IMR-90 (cell line): Measurements from ENCODE around the gene ADIRF. TPM values are rescaled to one million over a fixed set of nuclear protein-coding genes. Genes with fewer than 3 reads are reported as not detected.
"Not testable (repeated sequence)": the region's sequence is repeated elsewhere in the genome, so short reads cannot be mapped to it uniquely, and the experiment has no call there.

ENCODE experiments used
- ATAC-seq: fragments of 200-7000 bp; cut with Tn5 transposase; 2 replicates; pipeline ENCODE4 v1.9.1; 2020; ENCODE audit warnings: low read depth, mild to moderate bottlenecking, moderate library complexity
- BruUV-seq: library from RNA; stranded (reverse); fragments of 400-500 nt; replicated peaks from 2 replicates; lab custom pipeline; 2021; lab: Mats Ljungman, UMichigan
- CTCF ChIA-PET: fragments of 300-600 bp; formaldehyde crosslinking; extraction: SDS; loops from one replicate; lab custom pipeline; 2021; ENCODE audit warnings: antibody characterized with exemption; lab: Yijun Ruan, JAX
- POLR2A ChIA-PET: fragments of 300-600 bp; sonication (Branson Sonifier 250); formaldehyde crosslinking; loops from one replicate; lab custom pipeline; 2022; ENCODE audit warnings: antibody characterized with exemption; ENCODE audit not compliant: unreplicated experiment; lab: Charles Lee
- DNase-seq: peaks from one replicate; pipeline ENCODE4 v3.0.0; 2013
- H2AFZ ChIP-seq: replicated peaks from 2 replicates; pipeline ENCODE3; 2013; ENCODE audit warnings: low read length, mild to moderate bottlenecking; ENCODE audit not compliant: poor library complexity
- H2AK5ac ChIP-seq: 2 replicates; pipeline ENCODE4 v1.6.1; 2013; ENCODE audit warnings: low read depth, low read length, inconsistent platforms
- H2AK9ac ChIP-seq: replicated peaks from 2 replicates; pipeline ENCODE3; 2013; ENCODE audit warnings: mild to moderate bottlenecking, low read depth, low read length, moderate library complexity; ENCODE audit not compliant: poor library complexity
- H2BK120ac ChIP-seq: 2 replicates; pipeline ENCODE4 v1.6.1; 2013; ENCODE audit warnings: low read depth, low read length, inconsistent platforms
- H2BK15ac ChIP-seq: 3 replicates; pipeline ENCODE4 v1.6.1; 2013; ENCODE audit warnings: low read depth, low read length, inconsistent platforms
- H2BK20ac ChIP-seq: 2 replicates; pipeline ENCODE4 v1.6.1; 2013; ENCODE audit warnings: low read depth, mild to moderate bottlenecking, inconsistent platforms, low read length, moderate library complexity
- H2BK5ac ChIP-seq: 2 replicates; pipeline ENCODE4 v1.6.1; 2013; ENCODE audit warnings: mild to moderate bottlenecking, low read depth, low read length, inconsistent platforms; ENCODE audit not compliant: poor library complexity, severe bottlenecking
- H3K14ac ChIP-seq: replicated peaks from 2 replicates; pipeline ENCODE4 v1.6.1; 2013; ENCODE audit warnings: low read depth, low read length, inconsistent platforms
- H3K18ac ChIP-seq: 2 replicates; pipeline ENCODE4 v1.6.1; 2013; ENCODE audit warnings: low read depth, low read length, control low read depth
- H3K23ac ChIP-seq: 2 replicates; pipeline ENCODE4 v1.6.1; 2013; ENCODE audit warnings: low read depth, low read length, inconsistent platforms
- H3K27ac ChIP-seq: 2 replicates; pipeline ENCODE4 v1.5.1; 2013; ENCODE audit warnings: mild to moderate bottlenecking, control low read depth, low read length; ENCODE audit not compliant: insufficient read depth
- H3K27me3 ChIP-seq: 2 replicates; pipeline ENCODE4 v1.6.1; 2013; ENCODE audit warnings: low read length; ENCODE audit not compliant: control insufficient read depth, insufficient read depth
- H3K36me3 ChIP-seq: 2 replicates; pipeline ENCODE4 v1.6.1; 2013; ENCODE audit warnings: low read length, mixed read lengths; ENCODE audit not compliant: control insufficient read depth, insufficient read depth
- H3K4ac ChIP-seq: 2 replicates; pipeline ENCODE4 v1.6.1; 2013; ENCODE audit warnings: low read depth, low read length, inconsistent platforms
- H3K4me1 ChIP-seq: 2 replicates; pipeline ENCODE4 v1.6.1; 2013; ENCODE audit warnings: low read length, mixed read lengths; ENCODE audit not compliant: control insufficient read depth, insufficient read depth
- H3K4me2 ChIP-seq: 2 replicates; pipeline ENCODE4 v1.6.1; 2013; ENCODE audit warnings: low read depth, mild to moderate bottlenecking, control low read depth, low read length, moderate library complexity
- H3K4me3 ChIP-seq: 2 replicates; pipeline ENCODE4 v1.5.1; 2013; ENCODE audit warnings: low read depth, mild to moderate bottlenecking, control low read depth, low read length, moderate library complexity; ENCODE audit not compliant: insufficient read depth
- H3K56ac ChIP-seq: 2 replicates; pipeline ENCODE4 v1.6.1; 2013; ENCODE audit warnings: low read length, inconsistent platforms; ENCODE audit not compliant: insufficient read depth; ENCODE audit errors: extremely low read depth
- H3K79me1 ChIP-seq, 2 experiments: 2 replicates each; pipeline ENCODE4 v1.6.1; 2013; ENCODE audit warnings: low read length in 2 of 2, inconsistent platforms in 1 of 2, low read depth in 1 of 2
- H3K9ac ChIP-seq: 2 replicates; pipeline ENCODE4 v1.6.1; 2013; ENCODE audit warnings: low read depth, low read length, control low read depth
- H3K9me1 ChIP-seq: 2 replicates; pipeline ENCODE4 v1.6.1; 2013; ENCODE audit warnings: low read length, inconsistent platforms; ENCODE audit not compliant: insufficient read depth
- H3K9me3 ChIP-seq: 2 replicates; pipeline ENCODE4 v1.6.1; 2013; ENCODE audit warnings: low read length; ENCODE audit not compliant: control insufficient read depth, insufficient read depth
- H4K20me1 ChIP-seq: 2 replicates; pipeline ENCODE4 v1.6.1; 2013; ENCODE audit warnings: low read length, inconsistent platforms; ENCODE audit not compliant: insufficient read depth
- H4K5ac ChIP-seq: 2 replicates; pipeline ENCODE4 v1.6.1; 2013; ENCODE audit warnings: mild to moderate bottlenecking, low read depth, low read length, control low read depth
- H4K8ac ChIP-seq, 2 experiments: 2 replicates each; pipeline ENCODE4 v1.6.1; 2013; ENCODE audit warnings: low read depth in 2 of 2, low read length in 2 of 2, control low read depth in 1 of 2, inconsistent platforms in 1 of 2
- H4K91ac ChIP-seq: 2 replicates; pipeline ENCODE4 v1.6.1; 2013; ENCODE audit warnings: low read depth, low read length, inconsistent platforms; ENCODE audit not compliant: insufficient read depth
- WGBS, 2 experiments: methylation state at CpG; one replicate each; pipeline versions ENCODE4 v1.1.5 to v1.1.7; 2013; ENCODE audit warnings: missing lambda C conversion rate in 2 of 2; ENCODE audit not compliant: insufficient read length in 1 of 2; ENCODE audit errors: extremely low coverage in 2 of 2; 5-methylcytosine and 5-hydroxymethylcytosine counted together
- dilution Hi-C: fragments of 300-500 bp; cut with HindIII; formaldehyde crosslinking; loops from one replicate; pipeline ENCODE4 v1.14.3; 2018; ENCODE audit warnings: low sequenced_read_pairs; ENCODE audit not compliant: unreplicated experiment
- in situ Hi-C: fragments of 300-500 bp; cut with MboI; formaldehyde crosslinking; loops from 3 replicates; pipeline ENCODE4 v1.14.3; 2019; ENCODE audit warnings: low sequenced_read_pairs, inconsistent platforms, mixed read lengths
- intact Hi-C: fragments of 100-400 bp; cut with micrococcal nuclease; formaldehyde crosslinking; loops from 2 replicates; pipeline ENCODE4 v1.10.0; 2022
- polyA plus RNA-seq, 3 experiments: library from polyadenylated mRNA; depleted of rRNA; stranded (reverse); fragments of >200 nt; gene quantifications; 2 replicates each; pipeline ENCODE4 v1.2.3, GENCODE V29; 2012; ENCODE audit warnings: low replicate concordance in 1 of 3
- total RNA-seq: library from RNA; depleted of rRNA; stranded (reverse); fragments of >200 nt; gene quantifications from 2 replicates; pipeline ENCODE4 v1.2.3, GENCODE V29; 2012

The ADIRF gene
- total and polyA plus RNA-seq, 2 of the 4 experiments (the other 2 are of a cell fraction): 2.3 to 7.2 TPM

- H3K4me3 ChIP-seq, DNase-seq, H4K8ac ChIP-seq, H2BK20ac ChIP-seq, in situ Hi-C loops, H4K91ac ChIP-seq, H3K36me3 ChIP-seq, H2AFZ ChIP-seq, H3K79me1 ChIP-seq, H2BK5ac ChIP-seq, H3K4ac ChIP-seq, dilution Hi-C loops, H3K4me2 ChIP-seq, H3K27ac ChIP-seq, H4K5ac ChIP-seq, POLR2A ChIA-PET, H3K9me1 ChIP-seq, H2BK15ac ChIP-seq, H2BK120ac ChIP-seq, H3K9me3 ChIP-seq, intact Hi-C loops, H4K20me1 ChIP-seq, CTCF ChIA-PET, H2AK9ac ChIP-seq, ATAC-seq, H3K18ac ChIP-seq, BruUV-seq, H3K56ac ChIP-seq, H3K14ac ChIP-seq, H3K9ac ChIP-seq, H3K27me3 ChIP-seq, H3K23ac ChIP-seq, H3K4me1 ChIP-seq: not testable (repeated sequence)
- WGBS, 2 experiments: no CpG with 5 or more reads among the region's 1 CpG
- H2AK5ac ChIP-seq: peak overlapping the region; percentile 50; the same call in 1 of the 2 replicates
Observed at GRCh38 chr10:87019504-87019903, 51.2 kb downstream of the ADIRF start.

- H3K79me1 ChIP-seq, H3K36me3 ChIP-seq, H4K20me1 ChIP-seq, CTCF ChIA-PET, H3K23ac ChIP-seq, H3K27ac ChIP-seq, H4K91ac ChIP-seq, H2BK120ac ChIP-seq, dilution Hi-C loops, H2BK20ac ChIP-seq, H3K18ac ChIP-seq, H2BK5ac ChIP-seq, H3K4me1 ChIP-seq, H3K27me3 ChIP-seq, H3K9ac ChIP-seq, H3K9me3 ChIP-seq, ATAC-seq, DNase-seq, H2BK15ac ChIP-seq, H2AK9ac ChIP-seq, H4K8ac ChIP-seq, H3K4me3 ChIP-seq, H2AFZ ChIP-seq, H3K14ac ChIP-seq, POLR2A ChIA-PET, H3K9me1 ChIP-seq, BruUV-seq, H3K4me2 ChIP-seq, H3K4ac ChIP-seq, in situ Hi-C loops, H3K56ac ChIP-seq, intact Hi-C loops, H4K5ac ChIP-seq: not testable (repeated sequence)
- peak within 1 kb of the TSS; percentile 50; the same call in 1 of the 2 replicates for H2AK5ac ChIP-seq
- no CpG with 5 or more reads among the region's 9 CpGs for WGBS, 2 experiments
Observed at GRCh38 chr10:87020056-87020455, 51.8 kb downstream of the ADIRF start, which contains the start of gene FAM25A. Gene FAM25A, plus strand, starts transcription at chr10:87020294. Its CDS starts 31 bp downstream, at chr10:87020325.
